ENCODE data around the gene SLC37A2. TPM values are rescaled to one million over a fixed set of nuclear protein-coding genes. Genes with fewer than 3 reads are reported as not detected.
"Not testable (repeated sequence)": the region's sequence is repeated elsewhere in the genome, so short reads cannot be mapped to it uniquely, and the experiment has no call there.

Gene SLC37A2
- total RNA-seq, 6 experiments from 2014 or later = 1.7 to 4.5 (median 3.7) TPM

DNA sequence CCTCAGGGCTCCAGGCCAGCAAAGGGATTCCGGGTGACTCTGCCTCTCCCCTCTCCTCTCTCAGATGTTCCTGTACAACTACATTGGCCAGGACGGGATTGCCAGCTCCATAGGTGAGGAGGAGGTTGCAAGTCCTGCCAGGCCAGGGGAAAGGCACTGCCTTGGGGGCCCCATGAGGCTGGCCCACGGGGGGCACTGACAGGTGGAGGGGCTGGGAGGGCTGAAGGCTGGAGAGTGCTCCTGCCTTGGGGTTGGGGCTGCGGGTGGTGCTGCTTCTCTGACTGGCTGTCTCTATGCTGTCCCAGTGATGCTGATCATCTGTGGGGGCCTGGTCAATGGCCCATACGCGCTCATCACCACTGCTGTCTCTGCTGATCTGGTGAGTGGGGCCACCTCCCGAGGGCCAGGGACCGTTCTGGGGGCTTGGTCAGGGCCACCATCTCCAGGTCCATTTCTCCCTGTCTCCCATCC, 21.7 kb downstream of the SLC37A2 start:
- H3K4me1 Mint-ChIP-seq (ENCODE audit: low read depth) = peaks cover 31% of the 10 kb centered on the region
- H3K27ac Mint-ChIP-seq = no peak overlapping the region; the same call in 1 of the 2 replicates
- no peak for DNase-seq
- no peak overlapping the region for H3K4me3 Mint-ChIP-seq
- H3K27me3 Mint-ChIP-seq (ENCODE audit: insufficient read depth) = peaks cover 6% of the 10 kb centered on the region; the same call in 1 of the 2 replicates
- H3K36me3 Mint-ChIP-seq (ENCODE audit: low read depth) = peaks cover 10% of the 10 kb centered on the region; the same call in 1 of the 2 replicates
- no peak for TF ChIP-seq CTCF (IDR thresholded peaks at IDR 0.05)
- no peaks in the 10 kb centered on the region for H3K9me3 Mint-ChIP-seq

DNA sequence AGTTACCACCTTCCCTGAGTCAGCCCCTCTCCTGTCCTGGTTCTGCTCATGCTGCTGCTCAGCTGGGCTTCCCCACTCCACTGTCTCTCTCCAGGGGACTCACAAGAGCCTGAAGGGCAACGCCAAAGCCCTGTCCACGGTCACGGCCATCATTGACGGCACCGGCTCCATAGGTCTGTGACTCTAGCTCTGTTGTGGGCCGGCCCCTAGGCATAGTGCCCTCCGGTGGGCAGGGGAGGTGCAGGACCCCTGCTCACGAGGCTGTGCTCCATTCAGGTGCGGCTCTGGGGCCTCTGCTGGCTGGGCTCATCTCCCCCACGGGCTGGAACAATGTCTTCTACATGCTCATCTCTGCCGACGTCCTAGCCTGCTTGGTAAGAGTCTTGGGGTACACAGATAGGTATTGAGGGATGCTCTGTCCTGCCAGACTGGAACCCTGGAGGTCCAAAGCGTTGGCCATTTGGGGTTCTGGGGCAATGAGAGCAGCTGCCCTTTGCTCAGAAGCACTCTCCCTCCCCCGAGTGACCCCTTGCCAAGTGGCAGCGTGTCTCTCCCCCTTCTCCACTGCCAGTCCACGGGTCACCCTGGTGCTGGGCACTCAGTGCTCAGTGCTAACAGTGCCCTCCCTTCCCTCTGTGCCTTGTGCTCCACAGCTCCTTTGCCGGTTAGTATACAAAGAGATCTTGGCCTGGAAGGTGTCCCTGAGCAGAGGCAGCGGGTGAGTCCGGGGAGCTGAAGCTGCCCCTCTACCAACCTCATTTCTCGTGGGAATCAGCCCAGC, 22.4 kb downstream of the SLC37A2 start:
- Mint-ChIP-seq H3K36me3 (ENCODE audit: low read depth) (peaks cover 10% of the 10 kb centered on the region; the same call in 1 of the 2 replicates), H3K4me1 (ENCODE audit: low read depth) (peaks cover 34% of the 10 kb centered on the region), H3K27ac (no peak overlapping the region), H3K27me3 (ENCODE audit: insufficient read depth) (peaks cover 6% of the 10 kb centered on the region; the same call in 1 of the 2 replicates), H3K4me3 (no peak overlapping the region), H3K9me3 (no peaks in the 10 kb centered on the region)
- no peak; the same call in 1 of the 2 replicates for TF ChIP-seq CTCF (IDR thresholded peaks at IDR 0.05)
- DNase-seq = no peak

DNA sequence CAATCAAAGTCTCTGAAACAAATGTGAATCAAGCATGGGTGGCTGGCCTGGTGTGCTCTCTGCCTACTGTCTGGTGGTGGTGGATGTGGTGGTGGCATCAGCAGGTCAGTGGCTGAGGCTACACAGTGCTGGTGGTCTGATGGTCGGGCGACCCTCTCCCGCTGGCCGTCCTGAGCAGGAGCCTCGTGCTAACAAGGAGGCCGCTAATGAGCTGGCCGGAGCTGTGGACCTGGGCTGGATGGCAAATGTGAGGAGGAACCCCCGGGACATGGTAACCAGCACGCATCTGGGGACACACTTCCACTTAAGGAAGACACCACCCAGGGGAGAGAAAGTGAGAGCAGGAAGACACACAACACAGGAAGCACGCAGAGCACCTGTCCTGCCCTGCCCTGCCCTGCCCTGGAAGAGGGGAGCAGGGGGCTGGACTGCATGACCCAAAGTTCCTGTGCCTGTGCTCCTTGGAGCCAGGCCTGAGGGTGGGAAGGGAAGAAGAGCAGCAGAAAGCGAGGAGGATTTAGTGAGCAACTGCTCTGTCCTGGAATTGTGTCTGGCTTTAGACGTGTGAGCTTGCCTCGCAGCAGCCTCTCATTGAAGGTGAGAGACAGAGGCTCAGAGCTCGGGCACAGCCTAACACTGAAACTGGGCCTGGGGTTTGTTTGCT, 23.7 kb downstream of the SLC37A2 start:
- Mint-ChIP-seq H3K36me3 (ENCODE audit: low read depth) (peaks cover 10% of the 10 kb centered on the region; the same call in 1 of the 2 replicates), H3K4me1 (ENCODE audit: low read depth) (peaks cover 45% of the 10 kb centered on the region), H3K4me3 (no peak overlapping the region), H3K27ac (no peak overlapping the region), H3K9me3 (no peaks in the 10 kb centered on the region), H3K27me3 (ENCODE audit: insufficient read depth) (peaks cover 6% of the 10 kb centered on the region; the same call in 1 of the 2 replicates)
- no peak for DNase-seq
- TF ChIP-seq CTCF (IDR thresholded peaks at IDR 0.05) = no peak

DNA sequence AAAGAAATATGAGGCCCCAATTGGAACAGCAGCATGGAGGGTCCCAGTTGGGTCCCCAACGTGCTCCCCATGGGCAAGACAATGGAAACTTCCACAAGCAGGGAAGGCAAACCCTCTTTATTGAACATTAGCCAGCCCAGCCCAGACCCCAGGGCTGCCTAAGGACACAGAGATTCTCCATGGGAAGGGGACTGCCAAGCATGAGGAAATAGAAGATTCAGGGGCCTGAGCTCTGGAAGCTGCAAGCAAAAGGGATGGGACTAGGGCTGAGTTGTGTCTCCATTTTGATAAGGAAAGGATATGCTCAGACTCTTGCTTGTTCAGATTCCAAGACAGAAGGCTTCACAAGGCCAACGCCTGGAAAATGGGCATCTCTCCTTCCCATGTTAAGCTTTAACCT, 25.0 kb downstream of the SLC37A2 start:
- peaks cover 10% of the 10 kb centered on the region; the same call in 1 of the 2 replicates for H3K36me3 Mint-ChIP-seq (ENCODE audit: low read depth)
- no peak overlapping the region for H3K27ac Mint-ChIP-seq
- TF ChIP-seq CTCF (IDR thresholded peaks at IDR 0.05) = no peak
- DNase-seq = no peak
- no peak overlapping the region for H3K4me3 Mint-ChIP-seq
- H3K9me3 Mint-ChIP-seq = no peaks in the 10 kb centered on the region
- peaks cover 6% of the 10 kb centered on the region for H3K27me3 Mint-ChIP-seq (ENCODE audit: insufficient read depth)
- peaks cover 37% of the 10 kb centered on the region for H3K4me1 Mint-ChIP-seq (ENCODE audit: low read depth)

- no peak overlapping the region for H3K27ac Mint-ChIP-seq
- H3K9me3 Mint-ChIP-seq = no peaks in the 10 kb centered on the region
- no peak overlapping the region for H3K4me3 Mint-ChIP-seq
- peaks cover 6% of the 10 kb centered on the region for H3K27me3 Mint-ChIP-seq (ENCODE audit: insufficient read depth)
- no peak for TF ChIP-seq CTCF (IDR thresholded peaks at IDR 0.05)
- DNase-seq = no peak
- peaks cover 10% of the 10 kb centered on the region; the same call in 1 of the 2 replicates for H3K36me3 Mint-ChIP-seq (ENCODE audit: low read depth)
- H3K4me1 Mint-ChIP-seq (ENCODE audit: low read depth) = peaks cover 30% of the 10 kb centered on the region
These were observed 25.7 kb downstream of the SLC37A2 start for GRCh38 chr11:125088576-125089455.

DNA sequence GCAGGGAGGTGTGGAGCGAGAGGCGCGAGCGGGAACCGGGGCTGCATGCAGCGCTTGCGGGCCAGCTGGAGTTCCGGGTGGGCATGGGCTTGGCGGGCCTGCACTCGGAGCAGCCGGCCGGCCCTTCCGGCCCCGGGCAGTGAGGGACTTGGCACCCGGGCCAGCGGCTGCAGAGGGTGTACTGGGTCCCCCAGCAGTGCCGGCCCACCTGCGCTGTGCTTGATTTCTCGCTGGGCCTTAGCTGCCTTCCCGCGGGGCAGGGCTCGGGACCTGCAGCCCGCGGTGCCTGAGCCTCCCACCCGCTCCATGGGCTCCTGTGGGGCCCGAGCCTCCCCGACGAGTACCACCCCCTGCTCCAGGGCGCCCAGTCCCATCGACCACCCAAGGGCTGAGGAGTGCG, 26.4 kb downstream of the SLC37A2 start:
- not testable (repeated sequence) for H3K9me3 Mint-ChIP-seq; H3K4me3 Mint-ChIP-seq; H3K27ac Mint-ChIP-seq; H3K27me3 Mint-ChIP-seq (ENCODE audit: insufficient read depth); DNase-seq
- peaks cover 10% of the 10 kb centered on the region; the same call in 1 of the 2 replicates for H3K36me3 Mint-ChIP-seq (ENCODE audit: low read depth)
- H3K4me1 Mint-ChIP-seq (ENCODE audit: low read depth) = peaks cover 24% of the 10 kb centered on the region

DNA sequence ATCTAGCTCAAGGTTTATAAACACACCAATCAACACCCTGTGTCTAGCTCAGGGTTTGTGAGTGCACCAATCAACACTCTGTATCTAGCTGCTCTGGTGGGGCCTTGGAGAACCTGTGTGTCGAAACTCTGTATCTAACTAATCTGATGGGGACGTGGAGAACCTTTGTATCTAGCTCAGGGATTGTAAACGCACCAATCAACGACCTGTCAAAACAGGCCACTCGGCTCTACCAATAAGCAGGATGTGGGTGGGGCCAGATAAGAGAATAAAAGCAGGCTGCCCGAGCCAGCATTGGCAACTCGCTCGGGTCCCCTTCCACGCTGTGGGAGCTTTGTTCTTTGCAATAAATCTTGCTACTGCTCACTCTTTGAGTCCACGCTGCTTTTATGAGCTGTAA, 27.0 kb downstream of the SLC37A2 start:
- H3K27me3 Mint-ChIP-seq (ENCODE audit: insufficient read depth); H3K4me3 Mint-ChIP-seq; DNase-seq; H3K27ac Mint-ChIP-seq; H3K9me3 Mint-ChIP-seq: not testable (repeated sequence)
- peaks cover 21% of the 10 kb centered on the region for H3K4me1 Mint-ChIP-seq (ENCODE audit: low read depth)
- peaks cover 10% of the 10 kb centered on the region; the same call in 1 of the 2 replicates for H3K36me3 Mint-ChIP-seq (ENCODE audit: low read depth)
